OCI-LY1 (cell line): Measurements from ENCODE around the gene WWOX.

ENCODE experiments used
- CTCF ChIP-seq: fragments of 200-600 bp; sonication (generic), shearing (Covaris generic); IDR thresholded peaks from 2 replicates; pipeline ENCODE4 v1.5.1; 2017; ENCODE audit warnings: mild to moderate bottlenecking, antibody characterized with exemption, low read length, moderate library complexity, mixed read lengths
- EZH2 ChIP-seq: fragments of 200-600 bp; sonication (generic), shearing (Covaris generic); IDR thresholded peaks from 2 replicates; pipeline ENCODE4 v1.8.0; 2017; ENCODE audit warnings: borderline replicate concordance, mixed run types, mild to moderate bottlenecking, antibody characterized with exemption, low read length, moderate library complexity, mixed read lengths

GRCh38 chr16:79093554-79093967 is 994.1 kb downstream of the WWOX start:
- TF ChIP-seq CTCF (no peak), EZH2 (no peak)
